HL-60 (cell line): ENCODE measurements around the gene HOXD8.

ENCODE experiments used
- DNase-seq, 2 experiments: peaks; one replicate each; pipeline ENCODE4 v3.0.0-alpha.2; 2010 to 2020; ENCODE audit warnings: low read depth in 1 of 2, low spot score in 1 of 2
- H3K27ac ChIP-seq: fragments of 250-450 bp; sonication (Bioruptor Pico); replicated peaks from 2 replicates; pipeline ENCODE4 v1.5.1; 2020; ENCODE audit warnings: mild to moderate bottlenecking, moderate library complexity
- H3K27me3 ChIP-seq: fragments of 250-450 bp; sonication (Bioruptor Pico); 2 replicates; pipeline ENCODE4 v1.5.1; 2021; ENCODE audit warnings: mild to moderate bottlenecking, moderate library complexity; ENCODE audit not compliant: insufficient read depth, poor library complexity, severe bottlenecking
- H3K4me3 ChIP-seq: replicated peaks from 2 replicates; pipeline ENCODE4 v1.5.1; 2011; ENCODE audit warnings: mild to moderate bottlenecking, control low read depth, low read length; ENCODE audit not compliant: insufficient read depth
- CTCF ChIP-seq: IDR thresholded peaks from one replicate; pipeline ENCODE4 v1.5.1; 2011; ENCODE audit warnings: low read length, control low read depth, inconsistent platforms; ENCODE audit not compliant: insufficient read depth
- GABPA ChIP-seq: IDR thresholded peaks from 2 replicates; pipeline ENCODE4 v1.6.1; 2012; ENCODE audit warnings: low read depth
- POLR2AphosphoS5 ChIP-seq: IDR thresholded peaks from 2 replicates; pipeline ENCODE4 v1.6.1; 2012; ENCODE audit warnings: low read depth
- SPI1 ChIP-seq: IDR thresholded peaks from 2 replicates; pipeline ENCODE4 v1.6.1; 2012; ENCODE audit warnings: low read depth, mild to moderate bottlenecking, borderline replicate concordance
- TF ChIP-seq, protein P1 (sequence below): IDR thresholded peaks from 2 replicates; pipeline ENCODE4 v1.6.1; 2012; ENCODE audit warnings: low read depth; ENCODE audit not compliant: insufficient replicate concordance

HOXD8 gene

DNA sequence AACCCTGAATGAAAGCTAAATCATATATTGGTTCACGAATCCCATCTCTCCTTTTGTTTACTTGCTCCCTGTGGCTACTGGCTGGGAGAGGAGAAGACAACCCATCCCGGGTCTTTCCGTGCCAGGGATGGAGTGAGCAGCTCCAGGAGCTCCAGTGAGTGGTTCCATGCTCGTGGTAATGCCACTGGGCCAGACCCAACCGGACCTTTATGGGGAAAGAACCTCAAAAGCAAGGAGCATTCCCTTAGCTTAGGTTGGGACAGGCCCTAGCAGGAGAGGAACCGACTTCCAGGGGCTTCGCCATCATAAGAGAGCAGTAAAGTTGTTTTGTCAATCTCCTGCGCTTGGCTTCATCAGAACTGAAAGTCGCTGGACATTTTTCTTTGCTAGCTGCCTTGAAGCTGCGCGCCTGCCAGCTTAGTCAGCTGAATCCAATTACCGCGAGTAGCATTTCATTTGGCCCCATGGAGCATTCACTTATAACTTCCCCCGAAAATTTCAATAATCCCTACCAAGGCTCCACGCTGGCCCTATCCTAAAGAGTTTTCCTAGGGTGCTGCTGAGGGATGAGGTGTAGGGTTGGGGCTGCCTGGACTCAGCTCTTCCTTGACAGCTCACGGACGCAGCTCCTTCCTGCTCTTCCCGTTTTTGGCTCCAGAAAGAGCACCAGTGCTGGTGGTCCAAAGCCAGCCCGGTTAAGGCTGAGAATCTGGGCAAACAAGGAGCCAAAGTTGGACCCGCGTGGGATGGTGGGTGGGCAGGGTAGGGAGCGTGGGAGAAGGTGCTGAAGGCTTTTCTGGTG, 32.5 kb downstream of the HOXD8 start:
- Histone ChIP-seq H3K27ac (no peak overlapping the region), H3K27me3 (peaks cover 86% of the 10 kb centered on the region), H3K4me3 (no peak overlapping the region)
- TF ChIP-seq SPI1: no peak
- no peak for DNase-seq

DNA sequence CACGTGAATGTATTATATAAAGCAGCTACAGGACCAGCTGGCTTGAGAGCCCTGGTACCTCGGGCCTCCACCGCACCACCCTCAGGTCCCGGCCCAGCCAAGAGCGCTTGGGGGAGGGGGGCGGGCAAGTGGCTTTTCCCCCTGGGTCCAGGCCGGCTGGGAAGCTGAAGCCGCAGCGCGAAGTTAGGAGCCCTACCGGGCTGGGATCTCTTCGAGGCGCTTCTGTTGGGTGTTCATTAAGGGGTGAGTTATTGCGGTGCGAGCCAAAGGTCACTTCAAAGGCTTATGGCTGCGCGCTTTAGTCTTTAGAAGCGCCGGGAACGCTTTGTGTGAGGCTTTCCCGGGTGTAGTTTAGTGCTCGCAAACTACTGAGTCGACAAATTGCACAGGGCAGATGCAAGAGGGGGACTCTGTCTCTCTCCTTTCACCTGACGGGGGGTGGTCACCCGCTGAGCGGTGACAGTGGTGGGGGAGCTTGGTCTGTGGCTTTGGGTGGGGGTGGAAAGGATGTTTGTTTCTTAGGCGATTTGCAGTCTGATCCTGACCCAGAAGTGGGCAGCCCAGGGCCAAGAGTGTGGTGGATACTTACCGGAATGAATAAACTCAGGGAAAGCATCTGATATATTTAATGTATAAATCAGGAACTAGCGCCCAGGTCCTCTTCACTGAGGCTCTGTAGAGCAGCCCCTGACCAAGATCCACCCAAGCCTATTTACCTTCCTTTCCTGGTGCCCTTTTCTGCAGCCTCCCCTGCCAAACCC, 33.6 kb downstream of the HOXD8 start:
- no peak for DNase-seq
- peaks cover 85% of the 10 kb centered on the region for H3K27me3 ChIP-seq
- H3K27ac ChIP-seq: no peak overlapping the region
- TF ChIP-seq POLR2AphosphoS5 (no peak), GABPA (no peak)
- TF ChIP-seq, protein P1, sequence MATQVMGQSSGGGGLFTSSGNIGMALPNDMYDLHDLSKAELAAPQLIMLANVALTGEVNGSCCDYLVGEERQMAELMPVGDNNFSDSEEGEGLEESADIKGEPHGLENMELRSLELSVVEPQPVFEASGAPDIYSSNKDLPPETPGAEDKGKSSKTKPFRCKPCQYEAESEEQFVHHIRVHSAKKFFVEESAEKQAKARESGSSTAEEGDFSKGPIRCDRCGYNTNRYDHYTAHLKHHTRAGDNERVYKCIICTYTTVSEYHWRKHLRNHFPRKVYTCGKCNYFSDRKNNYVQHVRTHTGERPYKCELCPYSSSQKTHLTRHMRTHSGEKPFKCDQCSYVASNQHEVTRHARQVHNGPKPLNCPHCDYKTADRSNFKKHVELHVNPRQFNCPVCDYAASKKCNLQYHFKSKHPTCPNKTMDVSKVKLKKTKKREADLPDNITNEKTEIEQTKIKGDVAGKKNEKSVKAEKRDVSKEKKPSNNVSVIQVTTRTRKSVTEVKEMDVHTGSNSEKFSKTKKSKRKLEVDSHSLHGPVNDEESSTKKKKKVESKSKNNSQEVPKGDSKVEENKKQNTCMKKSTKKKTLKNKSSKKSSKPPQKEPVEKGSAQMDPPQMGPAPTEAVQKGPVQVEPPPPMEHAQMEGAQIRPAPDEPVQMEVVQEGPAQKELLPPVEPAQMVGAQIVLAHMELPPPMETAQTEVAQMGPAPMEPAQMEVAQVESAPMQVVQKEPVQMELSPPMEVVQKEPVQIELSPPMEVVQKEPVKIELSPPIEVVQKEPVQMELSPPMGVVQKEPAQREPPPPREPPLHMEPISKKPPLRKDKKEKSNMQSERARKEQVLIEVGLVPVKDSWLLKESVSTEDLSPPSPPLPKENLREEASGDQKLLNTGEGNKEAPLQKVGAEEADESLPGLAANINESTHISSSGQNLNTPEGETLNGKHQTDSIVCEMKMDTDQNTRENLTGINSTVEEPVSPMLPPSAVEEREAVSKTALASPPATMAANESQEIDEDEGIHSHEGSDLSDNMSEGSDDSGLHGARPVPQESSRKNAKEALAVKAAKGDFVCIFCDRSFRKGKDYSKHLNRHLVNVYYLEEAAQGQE: no peak
- no peak overlapping the region for H3K4me3 ChIP-seq

- no peak overlapping the region for H3K4me3 ChIP-seq
- peaks cover 84% of the 10 kb centered on the region for H3K27me3 ChIP-seq
- no peak for DNase-seq
- no peak overlapping the region for H3K27ac ChIP-seq
- no peak for TF ChIP-seq SPI1
- TF ChIP-seq GABPA: no peak
- TF ChIP-seq, protein P1: no peak
- TF ChIP-seq CTCF: no peak
- no peak for TF ChIP-seq POLR2AphosphoS5
Observed at GRCh38 chr2:176163672-176164056, 34.2 kb downstream of the HOXD8 start.

- H3K27me3 ChIP-seq: peaks cover 81% of the 10 kb centered on the region
- H3K27ac ChIP-seq: no peak overlapping the region
- DNase-seq: no peak
- no peak overlapping the region for H3K4me3 ChIP-seq
- TF ChIP-seq GABPA (no peak), POLR2AphosphoS5 (no peak), CTCF (no peak), SPI1 (no peak)
- TF ChIP-seq, protein P1: no peak
Observed at GRCh38 chr2:176164201-176164600, 34.7 kb downstream of the HOXD8 start.
